HG03045 (cell line): ENCODE results near the gene NCOA3.
A peak's percentile ranks its signal among the peaks of the same experiment; 100 is the strongest.
"Not testable (repeated sequence)": the region's sequence is repeated elsewhere in the genome, so short reads cannot be mapped to it uniquely, and the experiment has no call there.

ENCODE experiments used
- ATAC-seq: cut with Tn5 transposase; IDR thresholded peaks from one replicate; pipeline ENCODE4 v1.9.1; 2021; ENCODE audit warnings: mild to moderate bottlenecking, moderate library complexity; ENCODE audit not compliant: unreplicated experiment

The NCOA3 gene

GRCh38 chr20:47500082-47500481 is 1.6 kb upstream of the NCOA3 start:
- not testable (repeated sequence) for ATAC-seq

GRCh38 chr20:47500554-47500953 is 1.1 kb upstream of the NCOA3 start:
- ATAC-seq, result no peak

- ATAC-seq, result peak; percentile 2
Observed at GRCh38 chr20:47501116-47501481, 588 bp upstream of the NCOA3 start.

GRCh38 chr20:47502271-47503239 is 868 bp downstream of the NCOA3 start:
- ATAC-seq, result peak; percentile 13

GRCh38 chr20:47503685-47504084 is 2.0 kb downstream of the NCOA3 start:
- ATAC-seq, result no peak

DNA sequence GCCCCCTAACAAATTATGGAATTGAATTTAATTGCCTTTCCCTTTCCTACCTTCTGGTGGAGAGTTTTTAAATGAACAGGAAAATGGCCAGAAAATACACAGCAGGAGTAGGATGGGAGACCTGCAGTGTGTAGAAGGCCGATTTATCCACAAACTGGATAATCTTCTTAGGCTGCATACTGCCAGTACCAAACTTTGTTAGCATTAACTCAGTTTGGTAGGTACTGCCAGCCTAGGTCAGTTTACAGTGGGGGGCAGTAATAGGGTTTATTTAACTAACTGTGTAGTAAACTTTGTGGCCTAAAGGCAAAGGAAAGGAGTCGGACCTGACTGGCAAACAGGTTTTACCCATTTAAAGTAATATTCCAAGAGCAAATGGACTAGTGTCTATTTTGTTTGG is 4.6 kb downstream of the NCOA3 start:
- ATAC-seq, result no peak

DNA sequence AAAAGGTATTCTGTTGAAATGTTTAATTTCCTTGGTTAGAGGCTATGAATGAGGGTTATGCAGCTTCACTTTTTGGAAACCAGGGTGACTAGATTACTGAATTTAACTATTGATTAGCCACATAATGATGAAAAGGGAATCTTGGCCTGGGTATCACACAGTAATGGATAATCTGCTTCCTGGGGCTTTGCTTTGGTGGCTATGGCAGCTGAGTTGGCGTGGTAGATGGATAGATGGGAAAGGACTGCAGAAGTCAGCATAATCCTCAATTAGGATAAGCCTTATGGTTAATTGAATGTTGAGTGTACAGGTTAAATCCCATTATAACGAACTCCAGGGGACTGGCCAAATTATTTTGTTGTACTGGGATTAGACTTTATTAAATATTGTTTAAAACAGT is 5.2 kb downstream of the NCOA3 start:
- ATAC-seq, result no peak

DNA sequence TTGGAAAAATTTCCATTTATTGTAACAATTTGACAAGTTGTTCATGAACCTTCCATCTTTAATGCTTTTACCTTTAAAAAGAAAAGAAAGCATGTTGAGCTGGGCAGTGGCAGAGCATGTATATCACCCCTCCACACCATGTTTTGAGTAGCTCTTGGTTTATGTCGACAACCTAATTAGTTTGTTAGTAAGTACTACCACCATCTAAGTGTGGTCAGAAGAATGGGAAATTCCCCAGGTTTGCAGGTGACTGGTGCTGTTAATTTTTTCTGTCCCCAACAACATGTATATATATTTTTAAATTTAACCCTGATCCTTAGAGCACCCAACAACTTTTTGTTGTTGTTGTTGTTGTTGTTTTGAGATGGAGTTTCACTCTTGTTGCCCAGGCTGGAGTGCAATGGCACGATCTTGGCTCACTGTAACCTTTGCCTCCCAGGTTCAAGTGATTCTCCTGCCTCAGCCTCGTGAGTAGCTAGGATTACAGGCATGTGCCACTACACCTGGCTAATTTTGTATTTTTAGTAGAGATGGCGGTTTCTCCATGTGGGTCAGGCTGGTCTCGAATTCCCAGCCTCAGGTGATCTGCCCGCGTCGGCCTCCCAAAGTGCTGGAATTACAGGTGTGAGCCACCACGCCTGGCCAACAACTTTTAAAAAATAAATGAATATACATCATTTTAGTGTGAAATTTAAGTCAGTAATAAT is 5.7 kb downstream of the NCOA3 start:
- ATAC-seq, result not testable (repeated sequence)

DNA sequence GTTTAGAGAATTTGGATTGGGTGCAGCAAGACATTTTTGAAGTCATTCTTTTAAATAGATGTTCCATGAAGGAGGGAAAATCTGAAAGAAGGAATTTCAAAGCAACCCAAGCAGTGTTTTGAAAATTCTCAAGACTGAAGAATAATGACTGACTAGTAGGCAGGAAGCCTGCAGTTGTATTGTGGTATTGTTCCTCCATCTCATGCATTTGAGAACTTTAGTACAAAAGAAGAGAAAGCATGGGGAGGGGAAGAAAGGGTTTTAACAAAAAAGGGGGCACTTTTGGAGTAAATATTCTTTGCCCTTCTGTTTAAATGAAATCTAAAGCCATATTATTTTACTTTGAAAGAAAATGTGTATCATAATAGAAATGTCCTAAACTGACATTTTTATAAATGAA is 6.6 kb downstream of the NCOA3 start:
- ATAC-seq, result no peak

GRCh38 chr20:47509104-47509661 is 7.5 kb downstream of the NCOA3 start:
- no peak for ATAC-seq

GRCh38 chr20:47509685-47510084 is 8.0 kb downstream of the NCOA3 start:
- ATAC-seq, result no peak

DNA sequence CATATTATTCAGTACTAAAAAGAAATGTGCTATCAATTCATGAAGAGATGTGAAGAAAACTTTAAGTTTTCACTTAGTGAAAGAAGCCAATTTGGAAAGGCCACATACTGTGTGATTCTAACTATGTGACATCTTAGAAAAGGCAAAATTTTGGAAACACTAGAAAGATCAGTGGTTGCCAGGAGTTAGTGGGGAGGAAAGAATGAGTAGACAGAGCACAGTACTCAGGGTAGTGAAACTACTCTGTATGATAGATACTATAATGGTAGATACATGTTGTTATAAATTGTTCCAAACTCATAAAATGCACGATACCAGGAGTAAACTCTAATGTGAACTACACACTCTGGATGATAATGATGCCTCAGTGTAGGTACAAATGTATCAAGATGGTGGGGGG is 14.2 kb downstream of the NCOA3 start:
- ATAC-seq, result no peak

- no peak for ATAC-seq
Observed at GRCh38 chr20:47521059-47521808, 19.5 kb downstream of the NCOA3 start.

GRCh38 chr20:47524015-47524784 is 22.5 kb downstream of the NCOA3 start:
- ATAC-seq, result no peak

GRCh38 chr20:47527004-47527800 is 25.5 kb downstream of the NCOA3 start:
- no peak for ATAC-seq

DNA sequence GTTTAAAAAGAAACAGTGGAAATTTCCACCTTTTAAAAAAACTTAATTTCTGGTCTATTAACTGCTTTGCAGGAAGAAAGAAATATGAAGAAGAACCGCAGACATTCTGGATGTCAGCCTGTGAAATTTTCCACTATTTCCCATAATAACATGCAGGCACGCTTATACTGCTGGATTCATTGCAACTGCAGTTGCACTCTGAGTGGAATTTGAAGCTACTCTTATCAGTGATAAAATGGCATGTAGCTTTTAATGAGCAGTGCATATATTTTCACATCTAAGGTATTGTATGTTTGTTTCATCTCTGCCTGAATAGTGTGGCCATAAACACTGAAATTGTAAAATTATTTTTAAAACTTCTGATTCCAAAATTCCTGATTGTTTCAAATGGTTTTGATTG is 28.2 kb downstream of the NCOA3 start:
- no peak for ATAC-seq

- ATAC-seq, result no peak
Observed at GRCh38 chr20:47531458-47531857, 29.8 kb downstream of the NCOA3 start.

DNA sequence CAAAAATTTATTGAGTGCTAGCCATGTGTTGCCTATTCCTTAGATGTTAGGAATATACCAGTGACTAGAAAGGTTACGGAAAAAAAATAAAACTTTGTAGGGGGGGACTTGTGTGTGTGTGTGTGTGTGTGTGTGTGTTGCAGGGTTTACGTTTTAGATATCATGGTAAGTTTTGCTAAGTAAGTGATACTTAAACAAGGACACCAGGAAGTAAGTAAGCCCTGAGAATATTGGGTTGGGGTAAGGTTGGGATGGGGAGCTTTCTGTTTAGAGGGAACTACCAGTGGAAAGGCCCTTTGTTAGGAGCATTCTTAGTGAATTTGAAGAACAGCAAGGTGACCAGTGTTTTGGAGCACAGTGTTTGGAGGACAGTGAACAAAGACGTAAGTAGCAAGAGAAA is 30.3 kb downstream of the NCOA3 start:
- ATAC-seq, result no peak

- no peak for ATAC-seq
Observed at GRCh38 chr20:47533518-47534062, 31.9 kb downstream of the NCOA3 start.
